Measurements from ENCODE around the gene SYNGR3. TPM values are rescaled to one million over a fixed set of nuclear protein-coding genes. Genes with fewer than 3 reads are reported as not detected.
A peak's percentile ranks its signal among the peaks of the same experiment; 100 is the strongest.

Gene SYNGR3
- total RNA-seq, 2 donors from 2014 or later = 1.5 to 1.9 TPM

GRCh38 chr16:1991588-1991947, 1.8 kb downstream of the SYNGR3 start:
- no peak for DNase-seq
- intact Hi-C loops (cut with DNase I) = no loop called here
- Histone ChIP-seq H3K4me1 (peaks cover 16% of the 10 kb centered on the region), H3K36me3 (no peaks in the 10 kb centered on the region), H3K27ac (peak overlapping the region; percentile 59), H3K9ac (ENCODE audit: low read depth in 2 of 2, low read length in 2 of 2) (peak overlapping the region in 1 of 2 donors; percentile 66), H3K4me3 (peak overlapping the region; percentile 23), H3K9me3 (no peaks in the 10 kb centered on the region), H3K27me3 (peaks cover 23% of the 10 kb centered on the region)
- TF ChIP-seq CTCF (IDR thresholded peaks at IDR 0.05) = no peak

GRCh38 chr16:1991948-1992703, 2.4 kb downstream of the SYNGR3 start:
- Histone ChIP-seq H3K27me3 (peaks cover 23% of the 10 kb centered on the region), H3K9ac (ENCODE audit: low read depth in 2 of 2, low read length in 2 of 2) (peak overlapping the region in 1 of 2 donors; percentile 66), H3K9me3 (no peaks in the 10 kb centered on the region), H3K4me3 (peak overlapping the region; percentile 23), H3K27ac (peak overlapping the region; percentile 59), H3K36me3 (no peaks in the 10 kb centered on the region), H3K4me1 (peaks cover 16% of the 10 kb centered on the region)
- DNase-seq = peak; percentile 99
- intact Hi-C loops (cut with DNase I) = no loop called here
- no peak for TF ChIP-seq CTCF (IDR thresholded peaks at IDR 0.05)

- intact Hi-C loops (cut with DNase I) = no loop called here
These were observed 3.0 kb downstream of the SYNGR3 start for GRCh38 chr16:1992704-1993317.

GRCh38 chr16:1993731-1994131, 4.0 kb downstream of the SYNGR3 start:
- Histone ChIP-seq H3K9ac (ENCODE audit: low read depth in 2 of 2, low read length in 2 of 2) (no peak overlapping the region), H3K27me3 (peaks cover 21% of the 10 kb centered on the region), H3K9me3 (no peaks in the 10 kb centered on the region), H3K4me3 (no peak overlapping the region), H3K27ac (no peak overlapping the region), H3K4me1 (peaks cover 16% of the 10 kb centered on the region), H3K36me3 (peaks cover 9% of the 10 kb centered on the region)
- intact Hi-C loops (cut with DNase I) = no loop called here
- no peak for TF ChIP-seq CTCF (IDR thresholded peaks at IDR 0.05)
- DNase-seq = no peak

More at GRCh38 chr16:1992704-1993317, 3.0 kb downstream of the SYNGR3 start:
- H3K4me3 ChIP-seq = no peak overlapping the region
- H3K27me3 ChIP-seq = peaks cover 23% of the 10 kb centered on the region
- no peak overlapping the region for H3K27ac ChIP-seq
- DNase-seq = peak; percentile 47
- peaks cover under 1% of the 10 kb centered on the region for H3K36me3 ChIP-seq
- no peaks in the 10 kb centered on the region for H3K9me3 ChIP-seq
- no peak for TF ChIP-seq CTCF (IDR thresholded peaks at IDR 0.05)
- no peak overlapping the region for H3K9ac ChIP-seq (ENCODE audit: low read depth in 2 of 2, low read length in 2 of 2)
- H3K4me1 ChIP-seq = peaks cover 16% of the 10 kb centered on the region

- H3K4me1 ChIP-seq = no peaks in the 10 kb centered on the region
- DNase-seq = no peak
- no peak overlapping the region for H3K4me3 ChIP-seq
- no peaks in the 10 kb centered on the region for H3K27me3 ChIP-seq
- H3K36me3 ChIP-seq = peaks cover 35% of the 10 kb centered on the region
- TF ChIP-seq CTCF (IDR thresholded peaks at IDR 0.05) = no peak
- H3K9me3 ChIP-seq = no peaks in the 10 kb centered on the region
- peak overlapping the region; percentile 45 for H3K27ac ChIP-seq
- H3K9ac ChIP-seq (ENCODE audit: low read depth in 2 of 2, low read length in 2 of 2) = no peak overlapping the region
- intact Hi-C loops (cut with DNase I) = no loop called here
These were observed 8.0 kb downstream of the SYNGR3 start for GRCh38 chr16:1997494-1998359.

All from colonic mucosa (tissue), 4 donors.